ENCODE results near the gene SLC6A11.

SLC6A11 gene

DNA sequence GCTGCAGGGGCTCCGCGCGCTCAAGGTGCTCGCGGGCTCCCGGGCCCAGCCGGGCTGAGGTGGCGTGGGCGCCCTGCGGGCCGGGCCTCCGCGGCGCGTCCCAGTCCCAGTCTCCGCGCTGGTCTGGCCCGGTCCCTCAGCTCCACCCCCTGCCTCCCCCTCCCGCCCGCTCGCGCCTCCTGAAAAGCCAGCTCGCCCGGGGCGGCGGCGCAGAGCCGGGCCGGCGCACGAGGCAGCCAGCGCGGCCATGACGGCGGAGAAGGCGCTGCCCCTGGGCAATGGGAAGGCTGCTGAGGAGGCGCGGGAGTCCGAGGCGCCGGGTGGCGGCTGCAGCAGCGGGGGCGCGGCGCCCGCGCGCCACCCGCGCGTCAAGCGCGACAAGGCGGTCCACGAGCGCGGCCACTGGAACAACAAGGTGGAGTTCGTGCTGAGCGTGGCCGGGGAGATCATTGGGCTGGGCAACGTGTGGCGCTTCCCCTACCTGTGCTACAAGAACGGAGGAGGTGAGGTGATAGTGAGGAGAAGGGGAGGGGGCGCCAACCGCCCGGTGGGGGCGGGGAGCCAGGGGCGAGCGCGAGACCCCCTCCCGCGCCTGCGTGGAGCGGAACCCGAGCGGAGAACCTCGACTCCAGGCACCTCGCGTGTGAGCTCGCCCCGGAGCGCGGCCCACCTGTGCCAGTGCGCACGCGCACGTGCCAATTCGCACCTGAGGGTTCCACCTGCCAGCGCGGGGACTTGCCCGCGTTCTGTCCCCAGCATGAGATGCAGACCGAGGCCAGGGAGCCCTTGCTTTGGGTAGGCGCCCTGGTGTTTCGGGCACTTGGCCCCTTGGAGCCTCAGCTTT is at the start of gene SLC6A11:
SLC6A11 (plus strand) TSS at position 210 of the 844 bp plus-strand sequence; CDS start at position 248, 38 bp downstream.
- TF ChIP-seq CTCF (IDR thresholded peaks at IDR 0.05; ENCODE audit: insufficient read depth, low read depth, low read length, missing control alignments) = no peak
- H3K4me3 ChIP-seq (ENCODE audit: low read length) = peak within 1 kb of the TSS; percentile 13
- DNase-seq (ENCODE audit: low read depth) = peak; percentile 53

DNA sequence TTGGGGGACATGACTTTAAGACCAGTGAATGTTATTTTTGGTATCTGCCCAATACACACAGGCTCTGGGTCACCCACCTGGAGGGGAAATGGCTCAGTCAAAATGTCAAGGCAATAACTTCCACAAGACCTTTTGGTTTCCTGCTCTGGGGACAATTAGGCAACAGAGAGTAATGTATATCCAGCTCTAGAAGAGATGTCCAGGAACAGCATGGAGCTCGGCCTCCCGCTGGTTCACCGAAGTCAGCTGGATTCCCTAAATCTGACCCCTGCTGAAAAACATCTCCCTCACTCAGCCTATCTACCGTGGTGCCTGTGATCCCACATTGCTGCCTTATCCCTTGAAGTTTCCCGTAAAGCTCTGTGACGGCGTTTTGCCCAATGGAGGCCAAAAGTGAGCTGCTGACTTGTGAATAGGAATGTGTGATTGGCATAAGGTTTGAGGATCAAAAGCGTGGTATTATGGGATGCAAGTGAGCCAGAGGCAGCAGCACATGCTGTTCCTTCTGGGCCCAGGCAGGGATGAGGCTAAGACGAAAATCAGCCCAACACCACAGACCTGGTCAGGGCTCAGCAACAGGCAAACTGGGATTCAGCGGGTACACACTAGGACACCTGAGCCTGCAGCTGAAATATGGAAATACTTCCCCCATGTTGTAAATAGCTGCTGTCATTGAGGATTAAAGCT is 47.2 kb upstream of the SLC6A11 start:
- TF ChIP-seq CTCF (IDR thresholded peaks at IDR 0.05; ENCODE audit: insufficient read depth, low read depth, low read length, missing control alignments) = no peak
- no peak for DNase-seq (ENCODE audit: low read depth)
- no peak overlapping the region for H3K4me3 ChIP-seq (ENCODE audit: low read length)

- no peak overlapping the region for H3K4me3 ChIP-seq (ENCODE audit: low read length)
- TF ChIP-seq CTCF (IDR thresholded peaks at IDR 0.05; ENCODE audit: insufficient read depth, low read depth, low read length, missing control alignments) = no peak
- no peak for DNase-seq (ENCODE audit: low read depth)
These were observed 45.5 kb upstream of the SLC6A11 start for GRCh38 chr3:10770547-10770946.

DNA sequence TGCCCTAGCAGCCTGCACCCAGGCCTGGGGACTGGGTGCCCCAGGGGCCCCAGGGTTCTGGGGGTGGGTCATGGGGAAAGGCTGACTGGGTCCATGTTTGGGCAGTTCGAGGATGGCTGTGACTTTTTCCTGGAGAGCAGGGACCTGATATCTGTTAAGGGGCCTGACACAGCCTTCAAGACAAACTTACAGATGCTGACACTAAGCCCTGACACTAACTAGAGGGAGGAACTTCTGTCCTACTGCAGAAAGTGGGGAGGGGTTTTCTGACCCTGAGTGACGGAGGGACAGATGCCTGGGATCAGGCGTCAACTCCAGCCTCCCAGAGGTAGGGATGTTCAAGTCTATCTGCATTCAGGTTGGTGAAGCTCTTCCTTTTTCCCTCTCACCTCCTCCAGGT is 45.0 kb upstream of the SLC6A11 start:
- DNase-seq (ENCODE audit: low read depth) = no peak
- no peak overlapping the region for H3K4me3 ChIP-seq (ENCODE audit: low read length)
- TF ChIP-seq CTCF (IDR thresholded peaks at IDR 0.05; ENCODE audit: insufficient read depth, low read depth, low read length, missing control alignments) = no peak

GRCh38 chr3:10771486-10772270 is 44.4 kb upstream of the SLC6A11 start:
- no peak for TF ChIP-seq CTCF (IDR thresholded peaks at IDR 0.05; ENCODE audit: insufficient read depth, low read depth, low read length, missing control alignments)
- peak; percentile 81 for DNase-seq (ENCODE audit: low read depth)
- no peak overlapping the region for H3K4me3 ChIP-seq (ENCODE audit: low read length)

DNA sequence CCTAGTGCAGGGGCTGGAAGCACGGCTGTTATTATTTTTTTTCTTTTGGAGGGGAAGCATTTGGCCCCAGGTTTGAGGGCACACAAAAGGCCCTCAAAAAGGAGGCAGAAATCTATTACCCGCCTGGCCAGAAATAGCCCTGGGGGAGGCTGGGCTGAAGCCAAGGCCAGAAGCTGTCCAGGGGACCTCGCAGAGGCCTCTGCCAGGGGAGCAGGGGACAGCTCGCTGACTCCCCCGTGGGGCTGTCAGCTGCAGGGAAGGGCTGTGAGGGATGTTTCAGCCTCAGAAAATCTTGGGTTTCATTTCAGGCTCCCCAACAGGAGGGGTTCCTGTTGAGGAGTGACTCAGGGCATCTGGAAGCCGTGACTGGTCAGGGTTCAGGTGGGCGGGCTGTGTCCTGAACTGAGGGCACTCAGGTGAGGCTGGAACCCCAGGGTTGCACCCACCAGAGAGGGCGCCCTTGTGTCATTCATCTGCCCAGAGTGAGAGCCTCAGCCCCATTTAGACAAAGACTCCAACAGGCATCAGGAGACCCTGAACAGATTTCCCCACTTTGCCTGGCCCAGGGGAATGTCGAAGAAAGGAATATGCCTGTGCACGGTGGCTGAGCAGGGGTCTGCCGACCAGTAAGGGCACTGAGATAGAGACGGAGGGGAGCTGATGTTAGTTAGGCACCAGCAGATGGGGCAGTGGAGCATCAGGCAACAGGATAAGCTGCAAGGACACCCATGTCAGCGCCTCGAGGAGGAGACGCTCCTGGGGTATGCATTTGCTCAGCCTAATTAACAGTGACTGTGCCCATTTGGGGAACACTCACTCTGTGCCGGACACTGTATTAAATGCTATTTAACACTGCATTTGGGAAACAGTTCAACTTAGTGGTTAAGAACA is 43.5 kb upstream of the SLC6A11 start:
- DNase-seq (ENCODE audit: low read depth) = peak; percentile 66
- no peak overlapping the region for H3K4me3 ChIP-seq (ENCODE audit: low read length)
- TF ChIP-seq CTCF (IDR thresholded peaks at IDR 0.05; ENCODE audit: insufficient read depth, low read depth, low read length, missing control alignments) = peak; percentile 48

Measured in epithelial cell of esophagus (primary cell).